ENCODE results near the gene NKD1.

Gene NKD1

GRCh38 chr16:50583211-50583610 lies 35.0 kb downstream of the NKD1 start:
- no peak for DNase-seq

- DNase-seq = peak; percentile 65
These were observed 36.0 kb downstream of the NKD1 start for GRCh38 chr16:50584033-50584722.

- no peak for DNase-seq
These were observed 37.2 kb downstream of the NKD1 start for GRCh38 chr16:50585331-50585776.

- no peak for DNase-seq
These were observed 39.3 kb downstream of the NKD1 start for GRCh38 chr16:50587543-50587942.

GRCh38 chr16:50588276-50588675 lies 40.1 kb downstream of the NKD1 start:
- no peak for DNase-seq

- DNase-seq = no peak
These were observed 43.0 kb downstream of the NKD1 start for GRCh38 chr16:50591209-50591608.

GRCh38 chr16:50591800-50592771 lies 43.9 kb downstream of the NKD1 start:
- no peak for DNase-seq

GRCh38 chr16:50592996-50593395 lies 44.8 kb downstream of the NKD1 start:
- no peak for DNase-seq

GRCh38 chr16:50593410-50594150 lies 45.4 kb downstream of the NKD1 start:
- DNase-seq = no peak

GRCh38 chr16:50594308-50595260 lies 46.4 kb downstream of the NKD1 start:
- DNase-seq = no peak

- no peak for DNase-seq
These were observed 47.7 kb downstream of the NKD1 start for GRCh38 chr16:50595859-50596258.

- DNase-seq = no peak
These were observed 48.7 kb downstream of the NKD1 start for GRCh38 chr16:50596762-50597450.

- DNase-seq = no peak
These were observed 49.5 kb downstream of the NKD1 start for GRCh38 chr16:50597563-50598255.

- no peak for DNase-seq
These were observed 50.2 kb downstream of the NKD1 start for GRCh38 chr16:50598256-50598894.

GRCh38 chr16:50598936-50599361 lies 50.8 kb downstream of the NKD1 start:
- no peak for DNase-seq

- no peak for DNase-seq
These were observed 51.3 kb downstream of the NKD1 start for GRCh38 chr16:50599494-50599893.

GRCh38 chr16:50600582-50601283 lies 52.5 kb downstream of the NKD1 start:
- no peak for DNase-seq

GRCh38 chr16:50601341-50601740 lies 53.1 kb downstream of the NKD1 start:
- no peak for DNase-seq

GRCh38 chr16:50602126-50602525 lies 53.9 kb downstream of the NKD1 start:
- no peak for DNase-seq
